Lower leg skin (tissue), 4 donors: ENCODE data around the gene ENTPD1. TPM values are rescaled to one million over a fixed set of nuclear protein-coding genes. Genes with fewer than 3 reads are reported as not detected.

Source experiments
- DNase-seq, 2 donors: peaks; one replicate each; pipeline ENCODE4 v3.0.0-alpha.2; 2019; ENCODE audit warnings: low spot score in 2 of 2
- H3K4me3 ChIP-seq: fragments of 200-600 bp; sonication (generic); 2 replicates; pipeline ENCODE4 v1.5.1; 2017; ENCODE audit warnings: mild to moderate bottlenecking, low read depth; ENCODE audit not compliant: poor library complexity, severe bottlenecking
- CTCF ChIP-seq, 3 donors: fragments of 450-650 bp; IDR thresholded peaks; one replicate each; pipeline ENCODE4 v1.5.1; 2016; ENCODE audit warnings: antibody characterized with exemption in 3 of 3, mild to moderate bottlenecking in 3 of 3, moderate library complexity in 2 of 3
- POLR2A ChIP-seq, 2 donors: fragments of 450-650 bp; IDR thresholded peaks; one replicate each; pipeline ENCODE4 v1.6.1; 2016 to 2017; ENCODE audit warnings: antibody characterized with exemption in 2 of 2, mild to moderate bottlenecking in 1 of 2, moderate library complexity in 1 of 2
- WGBS, 2 donors: methylation state at CpG; one replicate each; pipeline ENCODE4 v1.1.5; 2018; 5-methylcytosine and 5-hydroxymethylcytosine counted together
- intact Hi-C: fragments of 100-400 bp; cut with DNase I; formaldehyde crosslinking; loops from one replicate; pipeline ENCODE4 v1.15.0; 2023; ENCODE audit warnings: low total_unique reads
- total RNA-seq, 4 donors: library from RNA; depleted of rRNA; stranded (reverse); fragments of >200 nt; gene quantifications; one replicate each; pipeline ENCODE4 v1.1.0, GENCODE V29; 2016

Gene ENTPD1
- total RNA-seq, 4 donors from 2014 or later: 5.3 to 15.7 (median 7.7) TPM

- no peak for DNase-seq
- intact Hi-C loops: no loop called here
- 89 to 100% methylated on average over 1 of the region's 1 CpG for WGBS, 2 donors
- H3K4me3 ChIP-seq: no peak overlapping the region
- no peak for TF ChIP-seq POLR2A (IDR thresholded peaks at IDR 0.05)
- no peak for TF ChIP-seq CTCF (IDR thresholded peaks at IDR 0.05)
Observed at GRCh38 chr10:95818010-95818409, 62.0 kb downstream of the ENTPD1 start.

DNA sequence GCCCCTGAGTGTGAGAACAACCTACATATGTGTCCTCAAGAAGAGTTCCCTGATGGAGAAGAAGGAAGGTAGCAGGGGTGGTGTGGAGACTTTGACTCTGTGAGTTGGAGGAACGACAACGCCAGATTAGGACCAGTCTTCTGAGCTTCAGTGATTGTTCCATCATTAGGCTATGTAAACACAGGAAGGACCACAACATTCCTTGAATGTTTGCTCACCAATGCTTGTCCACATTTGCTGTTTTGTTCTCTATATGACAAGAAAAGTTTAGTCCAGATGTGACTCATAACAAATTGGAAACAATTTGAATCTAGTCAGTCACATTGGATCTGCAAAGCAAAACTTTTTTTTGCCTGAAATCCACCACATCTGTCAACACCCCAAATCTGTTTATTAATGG lies 62.7 kb downstream of the ENTPD1 start:
- no peak for DNase-seq
- no peak overlapping the region for H3K4me3 ChIP-seq
- intact Hi-C loops: no loop called here
- no peak for TF ChIP-seq POLR2A (IDR thresholded peaks at IDR 0.05)
- no peak for TF ChIP-seq CTCF (IDR thresholded peaks at IDR 0.05)
- WGBS, 2 donors: 40 to 42% methylated on average over 2 of the region's 2 CpGs

DNA sequence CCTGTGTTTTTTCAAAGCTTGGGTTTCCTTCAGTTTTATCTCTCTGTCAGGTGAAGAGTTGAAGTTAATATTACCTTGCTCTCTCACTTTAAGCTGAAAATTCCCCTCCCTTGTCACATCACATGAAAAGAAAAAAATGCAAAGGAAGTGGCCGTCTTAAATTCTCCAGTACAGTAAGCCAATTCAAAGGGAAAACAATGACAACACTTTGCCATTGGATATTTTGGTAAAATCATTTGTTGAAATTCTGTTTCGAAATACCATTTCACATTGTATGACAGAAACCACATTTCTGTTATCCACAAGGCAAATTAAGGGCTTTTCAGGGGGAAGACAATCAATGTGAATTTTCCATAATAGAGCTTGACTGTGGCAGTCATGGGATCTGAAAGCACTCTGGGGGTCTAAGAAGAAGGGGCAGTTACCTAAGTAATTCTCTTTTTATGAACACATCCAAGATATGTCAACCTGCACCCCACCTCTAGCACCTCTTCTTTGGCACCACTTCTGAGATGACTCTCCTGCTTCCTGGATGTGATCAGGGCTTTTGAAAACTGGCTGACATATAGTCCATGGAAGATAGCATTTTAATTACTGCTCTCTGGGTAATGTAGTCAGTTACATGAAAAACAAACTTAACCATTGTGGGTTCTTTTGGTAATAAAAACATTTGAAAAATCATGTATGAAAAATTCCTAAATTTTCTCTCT lies 63.8 kb downstream of the ENTPD1 start:
- no peak for DNase-seq
- H3K4me3 ChIP-seq: no peak overlapping the region
- intact Hi-C loops: no loop called here
- TF ChIP-seq POLR2A (IDR thresholded peaks at IDR 0.05): no peak
- TF ChIP-seq CTCF (IDR thresholded peaks at IDR 0.05): no peak
- WGBS, 2 donors: 29 to 32% methylated on average over 2 of the region's 2 CpGs

DNA sequence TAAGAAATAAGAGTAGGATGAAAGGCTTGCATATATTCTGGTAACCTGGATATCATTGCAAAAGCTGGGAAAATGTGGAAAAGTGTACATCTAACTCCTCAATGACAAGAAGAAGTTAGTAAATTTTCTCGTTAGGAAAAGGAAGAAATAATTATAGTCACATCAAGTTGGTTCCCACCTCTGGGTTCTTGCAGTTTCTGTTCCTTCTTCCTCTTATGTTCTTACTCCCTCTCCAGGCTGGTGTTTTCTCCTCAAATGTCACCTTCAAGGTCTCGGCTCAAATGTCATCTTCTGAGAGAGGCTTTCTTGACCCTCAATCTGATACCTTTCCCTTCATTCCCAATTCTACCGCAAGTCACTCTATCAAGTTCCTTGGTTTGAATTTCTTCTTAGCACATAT lies 64.4 kb downstream of the ENTPD1 start:
- no peak for TF ChIP-seq CTCF (IDR thresholded peaks at IDR 0.05)
- TF ChIP-seq POLR2A (IDR thresholded peaks at IDR 0.05): no peak
- DNase-seq: no peak
- intact Hi-C loops: no loop called here
- no peak overlapping the region for H3K4me3 ChIP-seq
- WGBS, 2 donors: 79 to 80% methylated on average over 3 of the region's 3 CpGs

- H3K4me3 ChIP-seq: no peak overlapping the region
- intact Hi-C loops: no loop called here
- 69 to 88% methylated on average over 1 of the region's 1 CpG for WGBS, 2 donors
- TF ChIP-seq POLR2A (IDR thresholded peaks at IDR 0.05): no peak
- TF ChIP-seq CTCF (IDR thresholded peaks at IDR 0.05): no peak
- DNase-seq: no peak
Observed at GRCh38 chr10:95821720-95822119, 65.8 kb downstream of the ENTPD1 start.

- H3K4me3 ChIP-seq: no peak overlapping the region
- no peak for TF ChIP-seq CTCF (IDR thresholded peaks at IDR 0.05)
- intact Hi-C loops: no loop called here
- no peak for DNase-seq
Observed at GRCh38 chr10:95830044-95830443, 74.1 kb downstream of the ENTPD1 start.
